ENCODE results near the gene VEGFB.

Gene VEGFB

GRCh38 chr11:64224891-64225607 is 9.3 kb upstream of the VEGFB start:
- Histone ChIP-seq H3K36me3 (ENCODE audit: control insufficient read depth, insufficient read depth, low read length) (peaks cover 30% of the 10 kb centered on the region), H3K27ac (ENCODE audit: low read depth, low read length, severe bottlenecking) (peak overlapping the region; percentile 37), H3K4me1 (ENCODE audit: control insufficient read depth, insufficient read depth, low read length, poor library complexity, severe bottlenecking) (peaks cover 11% of the 10 kb centered on the region), H3K4me3 (ENCODE audit: extremely low read depth, insufficient read depth, low read length, poor library complexity, severe bottlenecking) (peak overlapping the region; percentile 60), H3K9me3 (ENCODE audit: control insufficient read depth, low read length) (no peaks in the 10 kb centered on the region)
- WGBS, 2 experiments (ENCODE audit: insufficient coverage in 2 of 2), result 80 to 82% methylated on average over 17 to 19 of the region's 22 CpGs

GRCh38 chr11:64225608-64226506 is 8.5 kb upstream of the VEGFB start, which contains the start of the genes NUDT22 and TRPT1:
Gene NUDT22 (plus strand): TSS chr11:64226274. CDS start chr11:64226653, 379 bp downstream.
Gene TRPT1 (minus strand): TSS chr11:64226186. CDS start chr11:64225860, 326 bp downstream.
- Histone ChIP-seq H3K36me3 (ENCODE audit: control insufficient read depth, insufficient read depth, low read length) (peaks cover 23% of the 10 kb centered on the region), H3K9me3 (ENCODE audit: control insufficient read depth, low read length) (no peaks in the 10 kb centered on the region), H3K4me3 (ENCODE audit: extremely low read depth, insufficient read depth, low read length, poor library complexity, severe bottlenecking) (peak within 1 kb of the TSS; percentile 60), H3K27ac (ENCODE audit: low read depth, low read length, severe bottlenecking) (peak within 1 kb of the TSS; percentile 37), H3K4me1 (ENCODE audit: control insufficient read depth, insufficient read depth, low read length, poor library complexity, severe bottlenecking) (peaks cover 11% of the 10 kb centered on the region)
- 1% methylated on average over 46 to 47 of the region's 54 CpGs for WGBS, 2 experiments (ENCODE audit: insufficient coverage in 2 of 2)

- WGBS, 2 experiments (ENCODE audit: insufficient coverage in 2 of 2), result 36 to 38% methylated on average over 23 to 26 of the region's 26 CpGs
These were observed 7.8 kb upstream of the VEGFB start for GRCh38 chr11:64226507-64227051.

GRCh38 chr11:64227405-64227956 is 6.9 kb upstream of the VEGFB start:
- no peak overlapping the region for H3K27ac ChIP-seq (ENCODE audit: low read depth, low read length, severe bottlenecking)
- peaks cover 11% of the 10 kb centered on the region for H3K4me1 ChIP-seq (ENCODE audit: control insufficient read depth, insufficient read depth, low read length, poor library complexity, severe bottlenecking)
- no peaks in the 10 kb centered on the region for H3K9me3 ChIP-seq (ENCODE audit: control insufficient read depth, low read length)
- peaks cover 18% of the 10 kb centered on the region for H3K36me3 ChIP-seq (ENCODE audit: control insufficient read depth, insufficient read depth, low read length)
- H3K4me3 ChIP-seq (ENCODE audit: extremely low read depth, insufficient read depth, low read length, poor library complexity, severe bottlenecking), result no peak overlapping the region
- WGBS, 2 experiments (ENCODE audit: insufficient coverage in 2 of 2), result 88% methylated on average over 1 of the region's 3 CpGs; no CpG with 5 or more reads in 1 of the 2 experiments

More at GRCh38 chr11:64226507-64227051, 7.8 kb upstream of the VEGFB start:
- peaks cover 11% of the 10 kb centered on the region for H3K4me1 ChIP-seq (ENCODE audit: control insufficient read depth, insufficient read depth, low read length, poor library complexity, severe bottlenecking)
- H3K27ac ChIP-seq (ENCODE audit: low read depth, low read length, severe bottlenecking), result no peak overlapping the region
- peaks cover 18% of the 10 kb centered on the region for H3K36me3 ChIP-seq (ENCODE audit: control insufficient read depth, insufficient read depth, low read length)
- H3K4me3 ChIP-seq (ENCODE audit: extremely low read depth, insufficient read depth, low read length, poor library complexity, severe bottlenecking), result peak overlapping the region; percentile 60
- H3K9me3 ChIP-seq (ENCODE audit: control insufficient read depth, low read length), result no peaks in the 10 kb centered on the region

- Histone ChIP-seq H3K27ac (ENCODE audit: low read depth, low read length, severe bottlenecking) (no peak overlapping the region), H3K36me3 (ENCODE audit: control insufficient read depth, insufficient read depth, low read length) (peaks cover 7% of the 10 kb centered on the region), H3K9me3 (ENCODE audit: control insufficient read depth, low read length) (no peaks in the 10 kb centered on the region), H3K4me1 (ENCODE audit: control insufficient read depth, insufficient read depth, low read length, poor library complexity, severe bottlenecking) (peaks cover 11% of the 10 kb centered on the region), H3K4me3 (ENCODE audit: extremely low read depth, insufficient read depth, low read length, poor library complexity, severe bottlenecking) (no peak overlapping the region)
- 98% methylated on average over 9 to 10 of the region's 12 CpGs for WGBS, 2 experiments (ENCODE audit: insufficient coverage in 2 of 2)
These were observed 5.2 kb upstream of the VEGFB start for GRCh38 chr11:64229090-64229743.

- Histone ChIP-seq H3K9me3 (ENCODE audit: control insufficient read depth, low read length) (no peaks in the 10 kb centered on the region), H3K27ac (ENCODE audit: low read depth, low read length, severe bottlenecking) (peak overlapping the region; percentile 17), H3K36me3 (ENCODE audit: control insufficient read depth, insufficient read depth, low read length) (peaks cover 2% of the 10 kb centered on the region), H3K4me1 (ENCODE audit: control insufficient read depth, insufficient read depth, low read length, poor library complexity, severe bottlenecking) (peaks cover 11% of the 10 kb centered on the region), H3K4me3 (ENCODE audit: extremely low read depth, insufficient read depth, low read length, poor library complexity, severe bottlenecking) (peak overlapping the region; percentile 54)
- WGBS, 2 experiments (ENCODE audit: insufficient coverage in 2 of 2), result 66 to 70% methylated on average over 13 of the region's 13 CpGs
These were observed 4.6 kb upstream of the VEGFB start for GRCh38 chr11:64229744-64230170.

GRCh38 chr11:64230171-64230984 is 4.0 kb upstream of the VEGFB start, which contains the start of gene DNAJC4:
Gene DNAJC4 (plus strand): TSS chr11:64230548. CDS start chr11:64230855, 307 bp downstream.
- H3K4me1 ChIP-seq (ENCODE audit: control insufficient read depth, insufficient read depth, low read length, poor library complexity, severe bottlenecking), result peaks cover 7% of the 10 kb centered on the region
- WGBS, 2 experiments (ENCODE audit: insufficient coverage in 2 of 2), result 1% methylated on average over 60 to 61 of the region's 62 CpGs
- no peaks in the 10 kb centered on the region for H3K9me3 ChIP-seq (ENCODE audit: control insufficient read depth, low read length)
- H3K36me3 ChIP-seq (ENCODE audit: control insufficient read depth, insufficient read depth, low read length), result peaks cover 2% of the 10 kb centered on the region
- peak within 1 kb of the TSS; percentile 17 for H3K27ac ChIP-seq (ENCODE audit: low read depth, low read length, severe bottlenecking)
- H3K4me3 ChIP-seq (ENCODE audit: extremely low read depth, insufficient read depth, low read length, poor library complexity, severe bottlenecking), result peak within 1 kb of the TSS; percentile 54

GRCh38 chr11:64230985-64231365 is 3.4 kb upstream of the VEGFB start:
- Histone ChIP-seq H3K9me3 (ENCODE audit: control insufficient read depth, low read length) (no peaks in the 10 kb centered on the region), H3K4me3 (ENCODE audit: extremely low read depth, insufficient read depth, low read length, poor library complexity, severe bottlenecking) (peak overlapping the region; percentile 54), H3K36me3 (ENCODE audit: control insufficient read depth, insufficient read depth, low read length) (peaks cover 2% of the 10 kb centered on the region), H3K4me1 (ENCODE audit: control insufficient read depth, insufficient read depth, low read length, poor library complexity, severe bottlenecking) (peaks cover 5% of the 10 kb centered on the region), H3K27ac (ENCODE audit: low read depth, low read length, severe bottlenecking) (no peak overlapping the region)
- WGBS, 2 experiments (ENCODE audit: insufficient coverage in 2 of 2), result 17% methylated on average over 7 of the region's 8 CpGs; no CpG with 5 or more reads in 1 of the 2 experiments

GRCh38 chr11:64231546-64231945 is 2.8 kb upstream of the VEGFB start:
- peaks cover 2% of the 10 kb centered on the region for H3K36me3 ChIP-seq (ENCODE audit: control insufficient read depth, insufficient read depth, low read length)
- WGBS, 2 experiments (ENCODE audit: insufficient coverage in 2 of 2), result 88 to 94% methylated on average over 6 to 7 of the region's 7 CpGs
- H3K4me3 ChIP-seq (ENCODE audit: extremely low read depth, insufficient read depth, low read length, poor library complexity, severe bottlenecking), result no peak overlapping the region
- H3K27ac ChIP-seq (ENCODE audit: low read depth, low read length, severe bottlenecking), result no peak overlapping the region
- no peaks in the 10 kb centered on the region for H3K9me3 ChIP-seq (ENCODE audit: control insufficient read depth, low read length)
- peaks cover 5% of the 10 kb centered on the region for H3K4me1 ChIP-seq (ENCODE audit: control insufficient read depth, insufficient read depth, low read length, poor library complexity, severe bottlenecking)

Measured in mesodermal cell (in vitro differentiated cells).